Neural progenitor cell (in vitro differentiated cells): ENCODE results near the gene HFM1.

Experiments
- EZH2 ChIP-seq: fragments of 200-600 bp; sonication (generic); IDR thresholded peaks from 2 replicates; pipeline ENCODE4 v1.6.1; 2017; ENCODE audit warnings: antibody characterized with exemption, mild to moderate bottlenecking, moderate library complexity
- EZH2phosphoT487 ChIP-seq: fragments of 200-600 bp; sonication (generic); IDR thresholded peaks from 2 replicates; pipeline ENCODE4 v1.6.1; 2017; ENCODE audit warnings: antibody characterized with exemption
- TF ChIP-seq, protein P1 (sequence below): fragments of 200-600 bp; sonication (generic); IDR thresholded peaks from 2 replicates; pipeline ENCODE4 v1.5.1; 2017; ENCODE audit warnings: antibody characterized with exemption, mild to moderate bottlenecking

DNA sequence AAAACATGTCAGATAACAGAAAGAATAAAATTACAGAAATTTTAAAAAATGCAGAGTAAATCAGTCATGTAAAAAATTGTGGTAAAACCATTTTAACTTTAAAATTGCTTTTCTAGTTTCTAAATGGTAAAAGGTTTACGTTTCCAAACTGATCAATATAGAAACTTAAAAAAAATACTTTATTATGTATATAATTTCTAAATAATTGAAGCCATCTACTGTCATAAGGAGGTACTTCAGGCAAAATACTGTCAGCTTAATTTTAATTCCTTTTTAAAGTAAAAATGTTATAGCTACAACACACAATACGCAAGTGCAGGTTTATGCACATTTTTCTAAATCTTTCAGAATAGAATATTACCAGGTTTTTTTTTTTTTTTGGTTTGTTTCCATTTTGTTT lies 159.9 kb downstream of the HFM1 start:
- TF ChIP-seq, protein P1, sequence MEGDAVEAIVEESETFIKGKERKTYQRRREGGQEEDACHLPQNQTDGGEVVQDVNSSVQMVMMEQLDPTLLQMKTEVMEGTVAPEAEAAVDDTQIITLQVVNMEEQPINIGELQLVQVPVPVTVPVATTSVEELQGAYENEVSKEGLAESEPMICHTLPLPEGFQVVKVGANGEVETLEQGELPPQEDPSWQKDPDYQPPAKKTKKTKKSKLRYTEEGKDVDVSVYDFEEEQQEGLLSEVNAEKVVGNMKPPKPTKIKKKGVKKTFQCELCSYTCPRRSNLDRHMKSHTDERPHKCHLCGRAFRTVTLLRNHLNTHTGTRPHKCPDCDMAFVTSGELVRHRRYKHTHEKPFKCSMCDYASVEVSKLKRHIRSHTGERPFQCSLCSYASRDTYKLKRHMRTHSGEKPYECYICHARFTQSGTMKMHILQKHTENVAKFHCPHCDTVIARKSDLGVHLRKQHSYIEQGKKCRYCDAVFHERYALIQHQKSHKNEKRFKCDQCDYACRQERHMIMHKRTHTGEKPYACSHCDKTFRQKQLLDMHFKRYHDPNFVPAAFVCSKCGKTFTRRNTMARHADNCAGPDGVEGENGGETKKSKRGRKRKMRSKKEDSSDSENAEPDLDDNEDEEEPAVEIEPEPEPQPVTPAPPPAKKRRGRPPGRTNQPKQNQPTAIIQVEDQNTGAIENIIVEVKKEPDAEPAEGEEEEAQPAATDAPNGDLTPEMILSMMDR = peak; percentile 5
- no peak for TF ChIP-seq EZH2phosphoT487
- no peak for TF ChIP-seq EZH2
